Activated CD8-positive, alpha-beta memory T cell treated with anti-CD3 and anti-CD28 coated beads, Interleukin-2, amount 50 U/mL, for 24 hours (primary cell): ENCODE data around the gene RSPO3.
"Not testable (repeated sequence)": the region's sequence is repeated elsewhere in the genome, so short reads cannot be mapped to it uniquely, and the experiment has no call there.

Experiments used
- DNase-seq: peaks from one replicate; pipeline ENCODE4 v3.0.0-alpha.2; 2020; ENCODE audit errors: extremely low read depth

Gene RSPO3, protein sequence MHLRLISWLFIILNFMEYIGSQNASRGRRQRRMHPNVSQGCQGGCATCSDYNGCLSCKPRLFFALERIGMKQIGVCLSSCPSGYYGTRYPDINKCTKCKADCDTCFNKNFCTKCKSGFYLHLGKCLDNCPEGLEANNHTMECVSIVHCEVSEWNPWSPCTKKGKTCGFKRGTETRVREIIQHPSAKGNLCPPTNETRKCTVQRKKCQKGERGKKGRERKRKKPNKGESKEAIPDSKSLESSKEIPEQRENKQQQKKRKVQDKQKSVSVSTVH

DNA sequence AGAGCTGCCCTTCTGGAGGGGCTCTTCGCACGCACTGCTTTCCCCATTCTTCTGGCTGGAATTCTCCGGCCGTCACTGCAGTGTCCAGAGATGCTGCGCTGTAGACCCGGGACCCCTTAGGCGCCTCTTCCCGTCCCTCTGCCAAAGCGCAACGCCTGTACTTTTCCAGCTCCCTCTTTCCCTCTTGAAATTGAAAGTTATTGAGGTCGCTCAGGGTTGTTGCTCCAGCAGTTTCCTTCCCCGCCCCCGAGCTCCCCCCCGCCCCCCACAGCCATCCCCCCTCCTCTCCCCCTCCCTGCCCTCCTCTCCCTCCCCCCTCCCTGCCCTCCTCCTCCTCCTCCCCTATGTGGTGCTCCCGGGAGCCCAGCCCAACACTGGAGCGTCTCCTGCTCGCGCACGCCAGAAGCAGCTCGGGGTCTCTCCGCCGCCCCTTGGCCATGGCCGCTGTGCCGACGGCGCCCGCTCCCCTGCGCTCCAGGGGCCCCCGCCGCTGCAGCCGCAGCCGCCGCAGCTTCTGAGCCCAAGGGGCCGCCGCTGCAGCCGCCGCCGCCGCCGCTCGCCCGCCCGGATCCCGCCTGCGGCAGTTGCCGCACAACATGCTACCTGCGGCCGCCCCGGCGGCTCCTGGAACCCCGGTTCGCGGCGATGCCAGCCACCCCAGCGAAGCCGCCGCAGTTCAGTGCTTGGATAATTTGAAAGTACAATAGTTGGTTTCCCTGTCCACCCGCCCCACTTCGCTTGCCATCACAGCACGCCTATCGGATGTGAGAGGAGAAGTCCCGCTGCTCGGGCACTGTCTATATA is at the start of gene RSPO3:
Gene RSPO3, plus strand, starts transcription at position 374 of the 804 bp plus-strand sequence. CDS start 522 bp downstream, outside the sequence.
- no peak for DNase-seq

DNA sequence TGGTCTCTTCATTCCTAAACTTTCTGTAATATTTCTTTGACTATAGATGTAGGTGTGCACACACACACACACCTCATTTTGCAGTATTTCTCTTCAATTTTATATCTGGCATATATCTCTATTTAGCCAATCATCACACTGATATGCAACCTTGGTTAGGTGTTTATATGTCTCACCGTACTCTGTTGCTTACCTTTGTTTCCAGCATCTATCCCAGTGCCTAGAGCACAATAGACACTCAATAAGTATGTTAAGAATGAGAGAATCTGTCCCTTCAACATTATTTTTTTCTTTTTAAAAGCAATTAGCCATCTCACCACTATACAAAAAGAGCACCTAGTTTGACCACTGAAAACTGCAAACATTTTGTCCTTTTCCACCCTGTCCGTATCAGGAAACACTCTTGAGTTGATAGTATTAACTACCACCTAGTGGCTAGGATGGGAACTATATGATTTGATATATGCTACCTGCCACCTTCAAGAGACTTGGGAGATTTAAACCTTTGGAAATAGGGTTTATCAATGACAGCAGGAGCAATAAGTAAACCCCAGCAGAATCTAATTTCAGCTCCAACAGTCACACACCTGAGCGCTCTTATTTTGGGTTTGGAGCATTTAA is 48.7 kb upstream of the RSPO3 start:
- no peak for DNase-seq

DNA sequence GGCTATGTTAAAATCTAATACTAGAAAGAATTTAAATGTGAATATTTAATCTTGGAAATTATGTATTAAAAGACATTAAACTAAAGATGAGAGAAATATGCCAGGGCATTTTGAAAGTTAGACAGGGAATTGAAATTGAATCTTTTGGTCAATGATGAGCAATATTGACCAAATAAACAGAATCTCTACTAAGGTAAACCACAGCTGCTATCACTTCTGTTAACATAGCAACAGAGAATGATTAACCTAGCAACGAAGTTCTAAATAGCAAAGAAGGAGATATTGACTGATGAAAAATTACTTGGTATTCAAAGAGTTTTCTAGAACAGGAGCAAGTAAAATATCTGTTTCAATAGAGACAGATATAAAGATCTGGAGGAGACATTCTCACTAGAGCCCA is 45.2 kb upstream of the RSPO3 start:
- DNase-seq: no peak

DNA sequence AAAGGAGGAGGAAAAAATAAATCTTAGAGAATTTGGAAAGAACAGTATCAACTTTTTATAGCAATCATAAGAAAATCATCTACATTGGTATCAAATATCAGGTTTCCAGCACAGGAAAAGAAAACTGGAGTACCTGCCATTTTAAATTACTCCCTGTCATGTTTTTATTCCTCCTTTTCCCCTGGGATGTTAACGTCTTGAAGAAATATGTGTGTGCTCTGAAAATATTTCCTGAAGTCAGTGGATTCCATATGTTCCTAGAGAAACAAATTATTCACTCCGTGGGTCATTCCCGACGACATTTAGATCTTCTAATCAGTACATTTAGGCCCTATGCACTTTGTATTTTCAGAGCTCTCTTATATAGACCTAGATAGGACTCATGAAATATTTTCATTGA is 42.0 kb upstream of the RSPO3 start:
- no peak for DNase-seq

DNA sequence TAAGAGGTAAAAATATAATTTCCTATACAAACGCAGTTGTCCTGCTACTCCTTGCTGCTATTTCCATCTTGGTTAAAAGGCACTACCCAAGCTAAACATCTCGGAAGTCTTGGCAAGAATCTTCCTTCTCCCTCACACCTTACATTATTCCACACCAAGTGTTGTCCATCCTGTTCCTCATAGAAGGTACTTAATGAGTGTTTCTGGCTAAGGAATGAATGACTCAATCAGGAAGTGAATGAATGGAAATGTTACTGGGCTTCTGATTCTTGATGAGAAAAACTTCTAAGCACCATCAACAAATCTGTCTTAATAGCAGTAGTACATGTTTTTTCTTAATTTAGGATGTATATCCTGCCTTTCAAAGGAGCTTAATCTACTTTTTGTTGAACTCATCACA is 40.6 kb upstream of the RSPO3 start:
- DNase-seq: no peak

DNA sequence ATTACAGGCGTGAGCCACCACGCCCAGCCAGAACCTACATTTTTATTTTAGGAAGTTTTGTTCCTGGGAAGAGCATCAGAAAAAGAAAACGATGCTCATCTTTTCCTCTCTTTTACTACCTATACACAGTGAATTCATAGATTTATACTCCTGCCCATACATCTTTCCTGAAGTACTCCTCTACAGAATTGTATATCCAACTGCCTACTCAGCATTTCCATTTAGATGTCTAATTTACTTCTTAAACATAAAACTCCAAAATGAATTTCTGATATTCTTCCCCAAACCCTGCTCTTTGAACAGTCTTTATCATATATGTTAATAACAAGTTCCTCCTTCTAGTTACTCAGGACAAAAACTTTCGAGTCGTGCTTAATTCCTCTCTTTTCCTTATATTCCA is 39.8 kb upstream of the RSPO3 start:
- DNase-seq: no peak

DNA sequence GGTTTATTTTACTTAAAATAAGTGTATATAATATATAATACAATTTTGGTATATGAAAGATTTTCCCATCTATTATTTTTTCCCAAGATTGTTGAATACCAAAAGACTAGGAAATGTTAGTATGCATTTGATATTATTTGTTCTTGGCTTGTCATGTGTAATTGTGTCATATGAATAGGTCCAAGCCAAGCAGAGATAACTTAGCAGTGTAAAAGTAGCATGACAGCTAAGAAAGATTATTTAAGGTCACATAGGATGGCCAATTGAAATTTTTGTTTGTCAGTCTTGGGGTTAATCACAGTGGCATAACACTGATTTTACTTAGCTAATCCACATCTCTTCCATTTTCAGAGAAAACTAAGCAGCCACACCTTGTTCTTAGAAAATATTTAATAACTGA is 38.8 kb upstream of the RSPO3 start:
- no peak for DNase-seq

DNA sequence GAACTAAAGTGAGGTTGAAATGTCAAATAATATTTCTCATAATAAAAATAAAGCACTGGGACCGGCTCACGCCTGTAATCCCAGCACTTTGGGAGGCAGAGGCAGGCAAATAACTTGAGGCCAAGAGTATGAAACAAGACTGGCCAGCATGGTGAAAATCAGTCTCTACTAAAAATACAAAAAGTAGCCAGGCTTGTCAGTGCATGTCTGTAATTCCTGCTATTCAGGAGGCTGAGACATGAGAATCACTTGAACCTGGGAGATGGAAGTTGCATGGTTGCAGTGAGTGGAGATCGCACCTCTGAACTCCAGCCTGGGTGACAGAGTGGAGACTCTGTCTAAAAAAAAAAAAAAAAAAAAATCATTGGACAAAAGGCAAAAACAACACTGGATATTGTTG is 38.4 kb upstream of the RSPO3 start:
- DNase-seq: no peak

DNA sequence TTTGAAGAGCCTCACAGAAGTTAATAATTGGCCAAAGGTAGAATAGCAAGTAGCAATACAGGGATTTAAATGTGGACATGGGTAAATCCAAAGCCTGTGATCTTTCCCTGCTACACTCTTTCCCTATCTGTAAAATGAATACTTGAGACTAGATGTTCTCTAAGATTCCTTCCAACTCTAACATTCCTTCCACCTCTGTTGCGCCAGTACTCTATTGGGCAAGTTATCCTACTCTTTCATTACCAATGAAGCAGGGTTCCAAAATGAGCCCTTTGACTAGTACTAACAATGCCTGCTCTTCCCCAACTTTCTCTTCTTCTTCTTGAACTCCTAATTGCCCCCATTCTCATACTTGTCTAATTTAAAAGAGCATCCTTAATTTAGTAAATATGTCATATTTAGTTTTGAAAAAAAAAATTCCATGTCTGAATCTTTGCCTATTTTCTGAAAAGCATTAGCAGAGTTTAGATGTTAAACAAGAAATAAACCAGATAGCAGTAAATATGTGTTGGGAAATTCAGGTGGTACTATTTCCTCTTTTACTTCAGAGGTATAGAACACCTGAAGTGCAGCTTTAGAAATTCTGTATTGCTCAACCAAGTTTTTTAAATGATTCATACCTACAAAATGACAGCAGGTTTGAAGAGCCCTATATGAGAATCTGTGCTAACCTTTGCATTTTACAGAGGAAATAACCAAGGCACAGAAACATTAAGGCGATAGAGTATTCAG is 35.1 kb upstream of the RSPO3 start:
- DNase-seq: no peak

DNA sequence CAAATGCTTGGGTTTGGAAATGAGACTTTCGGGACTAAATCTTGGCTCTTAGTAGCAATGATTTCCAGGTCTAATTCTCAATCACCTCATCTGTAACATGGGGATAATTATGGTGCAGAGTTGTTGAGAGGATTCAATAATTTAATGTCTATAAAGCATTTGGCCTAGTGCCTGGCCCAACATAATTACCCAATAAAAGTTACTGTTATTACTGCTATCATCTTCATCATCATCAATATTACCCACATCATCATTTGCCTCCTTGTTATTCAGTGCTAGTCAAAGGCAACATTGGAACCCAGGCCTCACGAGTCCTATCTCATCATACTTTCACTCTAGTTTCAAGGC is 34.5 kb upstream of the RSPO3 start:
- no peak for DNase-seq

DNA sequence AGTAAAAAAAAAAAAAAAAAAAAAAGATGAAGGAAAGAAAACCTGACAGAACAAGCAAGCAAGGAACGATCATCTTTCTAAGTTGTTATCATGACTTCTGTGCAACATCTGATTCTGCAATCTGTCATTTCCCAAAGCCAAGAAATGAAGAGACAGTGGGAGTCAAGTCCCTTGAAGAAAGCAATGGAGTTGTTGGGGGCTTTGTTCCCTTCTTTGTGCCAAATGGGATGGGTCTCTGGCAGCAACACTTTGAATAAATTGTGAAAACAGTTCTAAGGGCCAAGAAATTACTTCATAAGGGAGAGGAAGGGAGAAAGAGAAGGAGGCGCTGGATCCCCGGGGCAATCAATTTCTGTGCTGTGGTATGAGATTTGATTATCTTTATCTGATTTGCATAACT is 33.3 kb upstream of the RSPO3 start:
- DNase-seq: no peak

DNA sequence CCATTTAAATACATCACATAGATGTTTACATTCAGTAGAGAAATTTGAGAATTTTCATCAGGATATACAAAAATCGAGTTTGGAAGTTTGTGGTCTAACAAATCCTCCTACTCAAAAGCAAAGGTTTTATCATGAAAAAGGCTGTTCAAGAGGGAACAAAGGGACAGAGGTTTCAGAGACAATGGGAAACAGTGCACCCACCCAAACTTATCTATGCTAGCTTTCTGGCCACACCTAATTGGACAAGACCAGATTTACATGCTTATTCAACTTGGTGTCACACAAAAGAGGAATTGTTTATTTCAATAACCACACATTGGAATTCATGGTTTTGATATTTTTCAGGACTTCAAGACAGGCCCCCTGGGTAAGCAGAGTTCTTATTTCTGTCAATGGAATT is 28.4 kb upstream of the RSPO3 start:
- no peak for DNase-seq

DNA sequence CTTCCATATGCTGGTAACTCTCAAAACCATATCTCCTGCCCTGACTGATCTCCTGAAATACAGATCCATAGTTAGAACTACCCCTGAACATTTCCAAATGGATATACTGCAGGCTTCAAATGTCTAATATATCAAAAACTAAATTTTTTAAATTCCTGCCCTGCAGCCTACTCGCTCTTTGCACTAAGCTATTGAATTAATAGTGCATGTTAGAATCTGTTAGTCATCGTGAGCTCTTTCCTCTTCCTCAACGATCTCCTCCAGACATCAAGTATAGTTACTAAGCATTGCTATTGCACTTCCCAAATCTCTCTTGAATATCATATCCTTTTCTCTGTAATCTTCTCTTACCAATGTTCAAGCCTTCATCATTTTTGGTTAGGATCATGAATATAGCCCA is 26.0 kb upstream of the RSPO3 start:
- no peak for DNase-seq

DNA sequence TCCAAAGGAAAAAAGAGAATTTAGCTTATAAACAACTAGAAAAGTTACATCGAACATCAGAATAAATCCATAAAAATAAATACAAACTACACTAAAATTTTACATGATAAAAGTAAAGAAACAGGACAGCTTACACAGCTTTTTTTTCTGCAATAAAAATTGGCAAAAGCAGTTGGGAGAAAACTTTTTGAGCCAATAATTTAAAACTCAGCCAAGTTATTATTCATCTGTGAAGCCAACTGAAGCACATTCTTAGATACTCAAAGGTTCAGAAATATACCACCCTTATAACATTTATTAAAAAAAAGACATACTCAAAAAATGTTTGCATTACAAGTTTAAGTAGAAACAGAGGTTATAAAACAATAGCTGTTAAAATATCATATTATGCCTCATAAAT is 23.7 kb upstream of the RSPO3 start:
- no peak for DNase-seq

DNA sequence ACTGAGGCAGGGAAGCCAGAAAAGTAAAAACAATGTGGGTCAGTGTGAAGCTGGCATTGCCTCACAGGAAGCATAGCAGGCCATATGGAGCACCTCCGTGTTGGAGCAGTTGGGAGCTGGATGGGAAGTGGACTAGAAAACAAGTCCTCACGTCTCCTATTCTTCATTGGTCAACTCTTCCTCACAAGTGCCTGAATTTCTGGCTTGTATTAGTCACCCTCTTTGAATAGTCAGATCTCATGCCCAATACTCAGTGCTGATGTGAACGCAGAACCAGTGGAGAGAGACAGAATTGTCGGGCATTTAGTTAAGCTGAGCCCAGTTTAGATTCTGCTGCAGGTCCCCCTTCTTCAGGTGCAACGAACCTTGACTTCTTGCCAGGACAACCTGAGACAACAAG is 22.3 kb upstream of the RSPO3 start:
- no peak for DNase-seq

DNA sequence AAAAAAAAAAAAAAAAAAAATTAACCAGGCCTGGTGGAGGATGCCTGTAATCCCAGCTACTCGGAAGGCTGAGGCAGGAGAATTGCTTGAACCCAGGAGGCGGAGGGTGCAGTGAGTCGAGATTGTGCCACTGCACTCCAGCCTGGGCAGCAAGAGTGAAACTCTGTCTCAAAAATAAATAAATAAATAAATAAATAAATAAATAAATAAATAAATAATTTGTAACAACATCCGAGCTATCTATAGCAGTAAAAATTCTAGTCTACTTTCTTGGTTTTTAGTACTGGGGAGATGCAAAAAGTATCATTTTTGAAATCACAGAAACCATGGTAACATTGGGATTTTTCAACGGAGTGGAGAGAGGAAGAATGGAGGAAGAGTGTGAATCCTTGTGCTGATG is 21.0 kb upstream of the RSPO3 start:
- not testable (repeated sequence) for DNase-seq

DNA sequence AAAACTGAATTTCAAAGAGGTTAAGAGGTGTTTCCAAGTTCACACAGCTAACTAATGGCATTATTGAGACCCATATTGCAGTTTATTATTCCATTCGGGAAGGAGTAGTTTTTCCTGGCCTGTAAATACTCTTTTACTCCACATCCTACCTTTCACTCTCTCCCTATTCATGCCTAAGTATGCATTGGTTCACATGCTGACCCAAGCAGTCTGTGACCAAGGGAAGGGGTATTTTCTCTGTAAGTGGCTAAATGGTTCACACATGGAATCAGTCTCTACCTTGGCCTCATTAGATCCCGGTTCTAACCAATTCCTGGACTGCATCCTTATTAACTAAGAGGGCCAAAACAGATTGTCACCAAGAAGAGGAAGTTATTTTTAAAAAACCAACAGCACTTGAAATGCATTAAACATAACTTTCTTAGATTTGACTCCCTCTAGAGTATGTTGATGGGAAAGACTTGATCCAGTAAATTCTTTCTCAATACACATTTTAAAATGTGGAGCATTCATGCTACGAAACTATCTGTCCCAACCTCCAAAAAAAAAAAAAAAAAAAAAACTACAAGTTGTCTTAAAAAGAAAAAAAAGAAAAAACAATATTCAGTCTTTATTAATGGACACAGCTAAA is 17.8 kb upstream of the RSPO3 start:
- DNase-seq: no peak

DNA sequence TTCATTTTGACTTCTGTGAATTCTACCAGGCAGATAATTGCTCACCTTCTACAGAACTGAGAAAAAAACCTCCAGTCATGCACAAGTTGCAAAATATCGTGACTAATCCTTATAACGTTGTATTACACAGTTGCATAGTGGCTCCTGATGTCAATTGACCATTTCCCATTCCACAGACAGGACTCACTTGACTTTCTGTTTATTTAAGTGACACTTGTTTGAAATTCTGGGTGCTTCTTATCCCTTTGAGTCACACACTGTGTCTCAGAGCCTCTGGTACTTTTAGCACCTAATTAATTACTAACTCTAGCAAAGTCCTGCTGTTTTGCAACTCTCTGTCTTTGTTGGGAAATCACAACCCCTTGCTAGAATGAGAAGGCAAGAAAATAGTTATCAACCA is 16.2 kb upstream of the RSPO3 start:
- DNase-seq: no peak

DNA sequence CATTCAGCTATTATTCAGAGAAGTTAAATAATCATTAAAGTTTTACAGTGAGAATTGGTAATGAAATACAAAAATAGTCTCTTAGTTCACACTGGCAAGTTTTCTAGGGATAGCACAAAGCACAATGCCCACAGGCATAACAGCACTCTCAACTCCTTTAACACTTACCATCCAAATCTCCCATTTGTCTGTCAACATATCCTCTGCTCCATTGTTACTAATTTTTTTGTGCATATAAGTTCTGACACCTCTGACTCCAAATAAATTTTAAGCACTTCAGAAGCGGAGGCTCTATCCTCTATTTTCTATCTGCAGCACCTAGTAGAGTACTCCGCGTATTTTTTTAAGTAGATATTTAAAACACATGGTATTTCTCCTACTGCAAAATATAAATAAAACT is 15.6 kb upstream of the RSPO3 start:
- DNase-seq: no peak

DNA sequence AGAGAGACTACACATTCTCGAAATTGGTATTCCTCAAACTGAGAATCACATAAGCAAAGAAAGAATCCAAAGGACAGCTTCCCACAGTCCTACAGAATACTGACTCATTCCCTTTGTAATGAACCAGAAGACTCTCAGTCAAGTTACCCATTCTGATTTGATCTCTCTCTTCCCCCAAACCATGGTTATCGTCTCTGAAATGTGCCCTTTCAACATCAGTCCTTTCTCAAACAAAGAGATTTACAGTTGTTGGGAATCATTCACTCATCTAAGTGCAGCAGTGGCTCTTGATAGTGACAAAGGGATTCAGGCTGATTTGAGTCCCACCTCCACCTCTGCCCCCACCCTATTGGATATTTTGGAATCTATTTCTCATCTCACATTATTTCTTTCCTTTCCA is 15.0 kb upstream of the RSPO3 start:
- DNase-seq: no peak

DNA sequence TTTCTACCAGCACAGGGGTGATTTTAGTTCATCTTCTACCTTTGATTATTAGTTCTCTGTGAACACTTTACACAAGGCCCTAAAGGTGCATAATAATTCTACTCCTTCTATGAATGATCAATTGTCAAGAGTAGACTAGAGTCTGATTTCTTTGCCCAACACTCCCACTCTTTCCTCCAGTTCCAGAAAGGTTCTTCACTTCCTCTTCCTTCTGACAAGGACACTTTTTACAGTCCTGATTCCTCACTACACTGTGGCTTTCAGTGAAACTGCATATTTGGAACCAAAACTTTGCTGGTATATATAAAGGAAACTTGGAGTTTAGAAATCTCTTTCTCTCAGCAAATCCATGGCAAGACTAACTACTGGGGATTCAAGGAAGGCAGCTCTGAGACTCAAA is 10.6 kb upstream of the RSPO3 start:
- DNase-seq: no peak

DNA sequence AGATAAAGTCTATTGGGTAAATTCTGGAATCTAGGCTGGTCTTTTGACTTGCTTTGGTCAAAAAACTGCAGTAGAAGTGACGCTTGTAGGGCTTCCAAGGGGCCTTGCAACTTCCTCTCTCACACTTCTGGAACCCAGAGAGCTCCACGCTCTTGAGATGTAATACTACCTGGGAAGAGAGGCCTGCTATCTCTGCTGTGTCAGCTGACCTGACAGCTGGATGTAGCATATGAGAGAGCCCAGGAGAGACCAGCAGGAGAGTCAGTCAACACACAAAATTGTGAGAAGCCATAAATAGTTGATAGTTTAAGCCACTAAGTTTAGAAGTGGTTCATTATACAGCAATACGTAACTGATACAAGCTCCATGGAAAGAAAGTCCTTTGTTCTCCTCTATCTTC is 7.8 kb upstream of the RSPO3 start:
- DNase-seq: no peak
